Raji (cell line): Measurements from ENCODE around the gene AQP3.

Experiments used
- POLR2A ChIP-seq: IDR thresholded peaks from 2 replicates; pipeline ENCODE4 v1.6.1; 2011; ENCODE audit warnings: low read depth, low read length, control low read depth; ENCODE audit not compliant: insufficient read depth

The AQP3 gene

DNA sequence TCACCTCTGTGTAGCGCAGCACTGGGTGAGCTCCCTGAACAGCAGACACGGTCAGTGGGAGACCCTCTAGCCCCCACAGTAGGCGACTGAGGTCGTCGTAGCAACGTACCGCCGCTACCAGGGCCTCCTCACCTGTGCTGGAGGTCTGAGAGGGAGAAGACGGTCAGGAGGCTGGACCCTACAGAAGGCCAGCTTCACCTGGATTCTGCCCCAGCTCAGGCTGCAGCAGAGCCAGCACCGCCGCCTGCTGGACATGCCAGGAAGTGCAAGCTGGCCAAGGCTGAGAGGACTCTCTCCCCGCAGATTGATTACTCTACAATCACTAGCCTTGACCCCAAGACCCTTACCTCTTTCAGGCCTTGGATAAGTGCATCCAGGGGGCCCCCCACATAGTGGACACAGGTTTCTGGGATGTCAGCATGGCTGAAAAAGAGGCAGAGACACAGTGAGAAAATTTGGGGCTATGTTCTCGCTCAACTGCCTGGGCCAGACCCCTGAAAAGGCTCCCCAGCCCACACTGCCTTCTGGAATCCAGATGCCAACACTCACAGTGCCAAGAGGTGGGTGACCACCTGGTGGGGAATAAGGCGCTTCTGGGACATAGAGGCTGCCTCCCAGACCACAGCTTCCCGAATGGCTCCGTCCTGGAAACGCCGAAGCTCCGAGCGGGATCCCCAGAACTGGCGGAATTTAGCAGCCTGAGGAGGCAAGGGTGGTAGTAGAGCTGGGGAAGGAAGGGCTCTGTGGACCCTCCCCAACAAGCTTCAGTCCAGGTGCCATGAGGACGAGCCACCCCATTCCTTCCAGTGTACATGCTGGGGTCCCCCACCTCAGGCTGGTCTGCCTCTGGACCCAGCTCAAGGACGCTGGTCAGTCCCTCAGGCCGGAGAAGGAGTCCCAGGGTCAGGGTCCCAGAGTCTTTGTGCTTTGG lies 19.4 kb upstream of the AQP3 start:
- TF ChIP-seq POLR2A: no peak

DNA sequence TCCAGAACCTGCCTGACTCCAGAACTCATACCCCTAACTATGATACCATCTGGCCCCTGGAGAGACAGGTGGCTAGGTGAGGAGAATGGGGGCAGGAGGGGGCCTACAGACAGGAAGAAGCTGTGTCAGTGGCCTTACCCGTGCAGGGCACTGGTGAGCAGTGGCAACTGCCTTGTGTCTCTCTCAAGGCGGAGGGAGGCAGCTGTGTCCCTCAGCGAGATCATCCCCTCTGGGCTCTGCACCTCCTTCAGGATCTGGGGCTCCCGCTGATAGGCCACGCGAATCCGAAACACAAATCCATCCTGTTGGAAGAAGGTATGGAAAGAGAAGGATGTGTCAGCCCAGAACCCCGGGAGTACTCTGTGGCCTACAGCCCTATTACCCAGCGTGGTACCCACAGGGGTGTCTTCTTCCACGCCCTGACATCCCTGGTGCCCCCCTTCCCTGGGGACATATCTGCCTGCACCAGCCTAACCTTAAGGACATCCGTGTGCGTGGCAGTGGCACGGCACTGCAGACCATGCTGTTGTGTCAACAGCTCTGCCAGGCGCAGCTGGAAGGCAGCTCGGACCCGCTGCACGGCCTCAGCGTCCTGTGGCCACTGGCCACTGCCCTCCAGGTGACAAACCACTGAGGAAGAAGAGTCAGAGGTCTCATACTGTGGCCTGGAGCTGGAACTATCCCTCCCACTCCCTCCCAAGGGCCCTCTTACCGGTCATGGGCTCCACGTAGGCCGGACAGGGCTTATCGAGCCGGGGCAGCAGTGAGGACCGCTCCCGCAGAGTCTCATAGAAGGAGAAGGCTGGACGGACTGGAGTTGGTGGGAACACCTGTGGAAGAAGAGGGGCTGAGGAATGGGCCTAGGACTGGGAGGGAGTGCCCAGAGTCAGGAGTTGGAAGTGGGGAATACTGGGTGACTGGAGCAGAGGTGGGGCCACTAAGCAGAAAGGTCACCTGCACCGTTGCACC lies 18.5 kb upstream of the AQP3 start:
- TF ChIP-seq POLR2A: no peak

DNA sequence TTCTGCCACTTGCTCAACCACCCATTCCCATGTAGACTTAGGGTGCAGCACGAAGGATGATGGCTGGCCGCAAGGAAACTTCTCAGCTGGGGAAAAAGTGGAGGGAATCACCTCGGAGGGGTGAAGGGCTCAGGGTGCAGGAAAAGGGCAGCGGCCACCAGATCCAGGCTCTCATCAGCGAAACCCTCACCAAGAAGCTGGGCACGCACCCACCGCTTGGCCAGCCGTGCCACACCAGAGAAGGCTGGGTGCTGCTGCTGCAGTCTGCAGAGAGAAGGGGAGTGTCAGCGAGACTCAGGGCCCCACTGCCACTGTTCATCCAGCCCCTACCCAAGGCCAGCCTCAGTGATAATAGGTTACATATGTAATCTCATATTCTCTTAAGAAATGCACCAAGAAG lies 17.7 kb upstream of the AQP3 start:
- TF ChIP-seq POLR2A: no peak

DNA sequence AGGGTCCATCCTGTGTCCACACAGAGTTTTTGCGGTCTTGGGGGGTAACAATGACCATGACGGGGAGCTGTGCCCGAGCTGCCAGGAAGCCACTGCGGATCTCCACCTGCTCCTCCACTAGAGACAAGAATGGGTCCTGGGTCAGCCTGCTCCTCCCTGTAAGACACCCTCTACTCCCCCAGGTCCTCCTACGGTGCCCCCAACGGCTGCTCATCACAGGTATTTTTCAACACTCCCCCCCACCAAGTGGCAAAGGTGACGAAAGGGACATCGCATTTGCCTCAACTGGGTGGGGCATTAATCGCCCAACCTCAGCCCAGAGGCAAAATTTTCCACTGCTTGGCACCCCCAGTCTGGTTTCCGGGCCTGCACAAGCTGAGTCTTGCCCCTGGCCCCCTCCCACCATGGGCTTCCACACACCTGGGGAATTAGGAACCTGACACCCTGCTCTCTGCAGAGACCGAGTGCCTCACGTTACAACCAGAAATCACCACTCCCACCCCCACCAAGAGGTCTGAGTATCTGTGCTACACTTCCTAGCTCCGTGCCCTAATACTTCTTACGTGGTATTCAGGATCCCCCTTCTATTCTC lies 16.7 kb upstream of the AQP3 start:
- no peak for TF ChIP-seq POLR2A

GRCh38 chr9:33463151-33463550 lies 15.8 kb upstream of the AQP3 start:
- no peak for TF ChIP-seq POLR2A

DNA sequence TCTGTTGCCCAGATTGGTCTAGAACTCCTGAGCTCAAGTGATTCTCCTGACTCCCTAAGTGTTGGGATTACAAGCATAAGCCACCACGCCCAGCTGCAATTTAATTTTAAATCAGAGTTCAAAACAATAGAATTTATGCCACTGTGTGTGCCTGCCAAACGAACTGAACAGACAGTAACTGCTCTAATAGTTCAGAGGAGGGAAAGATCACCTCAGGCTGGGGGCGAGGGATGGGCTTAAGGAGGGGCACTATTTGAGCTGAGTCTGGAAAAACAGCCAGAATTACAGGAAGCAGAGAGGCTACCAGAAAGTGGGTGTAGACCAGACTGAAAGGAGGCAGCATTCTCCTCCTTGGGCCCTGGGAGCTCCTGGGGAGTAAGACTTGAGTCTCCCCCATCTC lies 14.1 kb upstream of the AQP3 start:
- no peak for TF ChIP-seq POLR2A

- no peak for TF ChIP-seq POLR2A
Observed at GRCh38 chr9:33460854-33461253, 13.5 kb upstream of the AQP3 start.

DNA sequence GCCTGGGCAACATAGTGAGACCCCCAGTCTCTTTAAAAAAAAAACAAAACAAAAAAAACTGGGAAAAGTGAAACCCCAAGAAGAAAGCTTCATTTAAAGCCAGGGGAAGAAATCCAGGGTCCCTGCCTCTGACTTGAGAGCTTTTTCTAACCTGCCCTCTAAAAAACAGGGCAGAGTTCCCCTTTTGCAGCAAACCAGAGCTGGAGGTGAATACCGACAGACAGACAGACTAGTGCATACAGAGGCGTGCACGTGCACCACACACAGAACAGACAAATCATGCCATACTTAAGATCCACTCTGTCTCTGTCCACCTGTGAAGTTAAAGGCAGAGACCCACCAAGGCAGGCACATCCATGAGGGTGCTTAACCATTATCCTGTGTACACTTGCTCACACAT lies 11.7 kb upstream of the AQP3 start:
- no peak for TF ChIP-seq POLR2A

GRCh38 chr9:33458444-33458843 lies 11.1 kb upstream of the AQP3 start:
- no peak for TF ChIP-seq POLR2A

DNA sequence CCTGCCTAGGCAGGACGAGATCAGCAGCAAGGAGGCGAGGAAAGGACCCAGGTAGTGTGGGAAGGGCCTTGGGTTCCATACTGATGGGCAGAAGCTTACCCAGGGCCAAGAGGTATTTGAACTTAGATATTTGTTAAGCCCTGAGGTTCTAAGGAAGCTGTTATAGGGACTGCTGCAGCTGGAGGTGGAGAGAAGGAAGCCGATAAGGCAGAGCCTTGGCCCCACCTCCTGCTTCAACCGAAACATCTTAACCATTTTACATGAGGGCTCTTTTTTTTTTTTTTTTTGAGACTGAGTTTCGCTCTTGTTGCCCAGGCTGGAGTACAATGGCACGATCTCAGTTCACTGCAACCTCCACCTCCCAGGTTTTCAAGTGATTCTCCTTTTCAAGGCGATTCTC lies 8.6 kb upstream of the AQP3 start:
- no peak for TF ChIP-seq POLR2A

- no peak for TF ChIP-seq POLR2A
Observed at GRCh38 chr9:33453999-33454660, 6.7 kb upstream of the AQP3 start.

GRCh38 chr9:33453286-33453860 lies 6.0 kb upstream of the AQP3 start:
- TF ChIP-seq POLR2A: no peak

DNA sequence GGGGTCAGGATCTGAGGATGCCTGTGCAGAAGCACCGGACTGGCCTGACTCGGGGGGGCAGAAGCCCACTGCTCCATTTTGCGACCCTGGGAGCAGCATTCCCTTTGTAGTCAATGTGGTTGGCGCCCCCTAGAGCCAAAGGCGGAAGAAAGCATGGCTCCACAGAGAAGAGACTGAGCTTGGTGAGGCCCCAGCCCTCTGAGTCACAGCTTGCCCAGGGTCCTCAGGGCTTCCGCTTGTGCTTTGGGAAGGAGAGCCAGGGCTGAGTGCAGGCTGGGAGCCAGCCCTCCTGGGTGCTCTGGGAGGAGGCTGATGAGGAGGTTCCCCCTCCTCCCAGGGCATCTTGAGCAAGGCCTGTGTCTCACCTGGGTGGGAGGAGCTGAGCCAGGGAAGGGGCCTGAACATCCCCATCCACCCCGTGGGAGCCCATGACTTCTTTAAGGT lies 5.5 kb upstream of the AQP3 start:
- no peak for TF ChIP-seq POLR2A

DNA sequence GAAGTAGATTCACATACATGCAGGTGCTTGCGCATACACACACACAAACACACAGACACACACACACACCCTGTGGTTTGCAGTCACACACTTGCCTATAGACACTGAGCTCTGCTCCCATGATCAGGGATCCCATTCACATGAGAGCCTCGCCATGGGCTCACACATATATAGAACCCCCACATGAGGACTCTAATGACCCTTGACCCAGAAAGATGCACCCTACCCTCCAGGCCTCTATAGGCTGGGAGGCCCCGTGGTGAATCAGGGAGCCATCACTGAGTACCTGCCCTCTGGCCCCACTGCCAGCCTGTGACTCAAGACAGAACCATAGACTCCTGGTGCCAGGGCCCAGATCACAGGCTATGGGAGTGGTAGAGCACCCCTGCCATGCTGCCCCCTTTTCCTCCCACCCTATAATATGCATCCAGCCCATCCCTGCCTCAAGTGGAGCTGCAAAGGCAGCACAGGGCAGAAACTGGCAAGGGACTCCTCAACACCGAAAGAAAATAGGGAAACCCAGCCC lies 3.3 kb upstream of the AQP3 start:
- TF ChIP-seq POLR2A: no peak

DNA sequence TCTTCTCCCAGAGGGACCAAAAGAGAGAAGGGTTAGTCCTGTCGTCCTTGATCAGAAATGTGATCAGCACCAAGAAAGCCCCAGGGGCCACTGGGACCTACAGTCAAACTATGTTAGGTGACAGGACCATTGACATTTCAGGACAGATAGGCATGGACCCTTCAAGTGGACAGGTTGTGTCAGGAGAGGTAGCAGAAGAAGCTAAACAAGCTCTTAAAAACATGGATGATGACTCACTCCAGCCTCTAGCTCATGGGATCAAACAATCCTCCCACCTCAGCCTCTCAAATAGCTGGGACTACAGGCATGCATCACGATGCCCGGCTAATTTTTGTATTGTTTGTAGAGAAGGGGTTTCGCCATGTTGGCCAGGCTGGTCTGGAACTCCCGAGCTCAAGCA lies 2.3 kb upstream of the AQP3 start:
- no peak for TF ChIP-seq POLR2A
